SH-SY5Y (cell line): ENCODE measurements around the gene BIRC6.

Experiments
- GATA2 ChIP-seq: IDR thresholded peaks from 2 replicates; pipeline ENCODE4 v1.6.1; 2011; ENCODE audit warnings: mild to moderate bottlenecking, low read depth, low read length
- GATA3 ChIP-seq: IDR thresholded peaks from 2 replicates; pipeline ENCODE4 v1.6.1; 2011; ENCODE audit warnings: low read depth, mild to moderate bottlenecking, low read length, moderate library complexity

DNA sequence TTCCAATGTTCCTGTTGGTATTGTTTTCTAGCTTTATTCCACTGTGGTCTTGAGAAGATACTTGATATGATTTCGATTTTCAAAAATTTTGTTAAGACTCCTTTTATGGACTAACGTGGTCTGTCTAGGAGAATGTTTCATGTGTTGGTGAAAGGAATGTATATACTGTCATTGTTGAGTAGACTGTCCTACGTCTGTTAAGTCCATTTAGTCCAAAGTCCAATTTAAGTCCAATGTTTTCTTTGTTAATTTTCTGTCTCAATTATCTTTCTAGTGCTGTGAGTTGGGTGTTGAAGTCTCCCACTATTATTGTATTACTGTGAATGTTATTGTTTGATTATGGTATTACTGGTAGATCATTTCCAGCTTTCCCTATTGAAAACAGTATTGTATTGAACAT, 215.2 kb downstream of the BIRC6 start:
- TF ChIP-seq GATA2 (no peak), GATA3 (no peak)
